HG03175 (cell line): ENCODE measurements around the gene TGFBR3.

Source experiments
- ATAC-seq: cut with Tn5 transposase; IDR thresholded peaks from one replicate; pipeline ENCODE4 v1.9.1; 2021; ENCODE audit warnings: mild to moderate bottlenecking, moderate library complexity; ENCODE audit not compliant: unreplicated experiment

TGFBR3 gene

GRCh38 chr1:91783423-91784170 lies 102.4 kb downstream of the TGFBR3 start:
- ATAC-seq = no peak

GRCh38 chr1:91781901-91782622 lies 103.9 kb downstream of the TGFBR3 start:
- ATAC-seq = no peak

- ATAC-seq = no peak
Measured at GRCh38 chr1:91781371-91781825, 104.6 kb downstream of the TGFBR3 start.

GRCh38 chr1:91779548-91780021 lies 106.4 kb downstream of the TGFBR3 start:
- ATAC-seq = no peak

- ATAC-seq = no peak
Measured at GRCh38 chr1:91778964-91779363, 107.0 kb downstream of the TGFBR3 start.

- ATAC-seq = no peak
Measured at GRCh38 chr1:91777630-91778300, 108.2 kb downstream of the TGFBR3 start.

- ATAC-seq = no peak
Measured at GRCh38 chr1:91777196-91777595, 108.8 kb downstream of the TGFBR3 start.

- ATAC-seq = no peak
Measured at GRCh38 chr1:91776068-91776794, 109.7 kb downstream of the TGFBR3 start.

- no peak for ATAC-seq
Measured at GRCh38 chr1:91775227-91775626, 110.7 kb downstream of the TGFBR3 start.

- no peak for ATAC-seq
Measured at GRCh38 chr1:91774520-91775203, 111.3 kb downstream of the TGFBR3 start.

GRCh38 chr1:91771717-91772116 lies 114.2 kb downstream of the TGFBR3 start:
- ATAC-seq = no peak

- no peak for ATAC-seq
Measured at GRCh38 chr1:91770667-91771268, 115.2 kb downstream of the TGFBR3 start.

- no peak for ATAC-seq
Measured at GRCh38 chr1:91769742-91770141, 116.2 kb downstream of the TGFBR3 start.

GRCh38 chr1:91768786-91769725 lies 116.9 kb downstream of the TGFBR3 start:
- no peak for ATAC-seq

- ATAC-seq = no peak
Measured at GRCh38 chr1:91768120-91768519, 117.8 kb downstream of the TGFBR3 start.

- no peak for ATAC-seq
Measured at GRCh38 chr1:91766883-91767282, 119.1 kb downstream of the TGFBR3 start.

GRCh38 chr1:91765880-91766443 lies 120.0 kb downstream of the TGFBR3 start:
- no peak for ATAC-seq

GRCh38 chr1:91765293-91765692 lies 120.7 kb downstream of the TGFBR3 start:
- no peak for ATAC-seq
